Measurements from ENCODE around the gene TSPAN18. TPM values are rescaled to one million over a fixed set of nuclear protein-coding genes. Genes with fewer than 3 reads are reported as not detected.

TSPAN18 gene
- total and polyA plus RNA-seq, 2 experiments from 2014 or later: 68.6 to 82.8 TPM

- Histone ChIP-seq H3K4me3 (no peak overlapping the region), H3K36me3 (no peaks in the 10 kb centered on the region), H3K9me3 (ENCODE audit: low read depth) (no peaks in the 10 kb centered on the region), H3K27ac (no peak overlapping the region), H3K4me1 (ENCODE audit: low read depth) (peaks cover 7% of the 10 kb centered on the region), H3K27me3 (no peaks in the 10 kb centered on the region)
- DNase-seq (ENCODE audit: low read depth in 1 of 2, low spot score in 1 of 2): no peak
- TF ChIP-seq CTCF (IDR thresholded peaks at IDR 0.05; ENCODE audit: low read depth, low read length): no peak
Measured at GRCh38 chr11:44875037-44875436, 148.3 kb downstream of the TSPAN18 start.

- no peak overlapping the region for H3K4me3 ChIP-seq
- H3K27ac ChIP-seq: no peak overlapping the region
- H3K9me3 ChIP-seq (ENCODE audit: low read depth): no peaks in the 10 kb centered on the region
- no peak for TF ChIP-seq CTCF (IDR thresholded peaks at IDR 0.05; ENCODE audit: low read depth, low read length)
- H3K27me3 ChIP-seq: no peaks in the 10 kb centered on the region
- no peaks in the 10 kb centered on the region for H3K36me3 ChIP-seq
- DNase-seq (ENCODE audit: low read depth in 1 of 2, low spot score in 1 of 2): no peak
- peaks cover 4% of the 10 kb centered on the region for H3K4me1 ChIP-seq (ENCODE audit: low read depth)
Measured at GRCh38 chr11:44876194-44876723, 149.5 kb downstream of the TSPAN18 start.

- H3K27ac ChIP-seq: no peak overlapping the region
- no peak for DNase-seq (ENCODE audit: low read depth in 1 of 2, low spot score in 1 of 2)
- H3K4me1 ChIP-seq (ENCODE audit: low read depth): peaks cover 4% of the 10 kb centered on the region
- H3K27me3 ChIP-seq: no peaks in the 10 kb centered on the region
- no peaks in the 10 kb centered on the region for H3K9me3 ChIP-seq (ENCODE audit: low read depth)
- TF ChIP-seq CTCF (IDR thresholded peaks at IDR 0.05; ENCODE audit: low read depth, low read length): no peak
- H3K4me3 ChIP-seq: no peak overlapping the region
- no peaks in the 10 kb centered on the region for H3K36me3 ChIP-seq
Measured at GRCh38 chr11:44876906-44877305, 150.1 kb downstream of the TSPAN18 start.

- no peak for TF ChIP-seq CTCF (IDR thresholded peaks at IDR 0.05; ENCODE audit: low read depth, low read length)
- Histone ChIP-seq H3K4me3 (no peak overlapping the region), H3K9me3 (ENCODE audit: low read depth) (no peaks in the 10 kb centered on the region), H3K36me3 (no peaks in the 10 kb centered on the region), H3K27ac (no peak overlapping the region), H3K27me3 (no peaks in the 10 kb centered on the region), H3K4me1 (ENCODE audit: low read depth) (peaks cover 4% of the 10 kb centered on the region)
- peak in 1 of 2 donors; percentile 59 for DNase-seq (ENCODE audit: low read depth in 1 of 2, low spot score in 1 of 2)
Measured at GRCh38 chr11:44877571-44878497, 151.1 kb downstream of the TSPAN18 start.

GRCh38 chr11:44878711-44879110 lies 151.9 kb downstream of the TSPAN18 start:
- Histone ChIP-seq H3K4me3 (no peak overlapping the region), H3K9me3 (ENCODE audit: low read depth) (no peaks in the 10 kb centered on the region), H3K27me3 (no peaks in the 10 kb centered on the region), H3K4me1 (ENCODE audit: low read depth) (peaks cover 4% of the 10 kb centered on the region), H3K27ac (no peak overlapping the region), H3K36me3 (no peaks in the 10 kb centered on the region)
- TF ChIP-seq CTCF (IDR thresholded peaks at IDR 0.05; ENCODE audit: low read depth, low read length): no peak
- DNase-seq (ENCODE audit: low read depth in 1 of 2, low spot score in 1 of 2): no peak

All from cardiac muscle cell (in vitro differentiated cells and primary cell).